Activated T-cell treated with anti-CD3 and anti-CD28 coated beads for 48 hours (primary cell): ENCODE results near the gene IGSF3.

Source experiments
- DNase-seq: peaks from one replicate; pipeline ENCODE4 v3.0.0-alpha.2; 2020; ENCODE audit warnings: low read depth

The IGSF3 gene

GRCh38 chr1:116686723-116687352, 19.3 kb upstream of the IGSF3 start:
- no peak for DNase-seq

DNA sequence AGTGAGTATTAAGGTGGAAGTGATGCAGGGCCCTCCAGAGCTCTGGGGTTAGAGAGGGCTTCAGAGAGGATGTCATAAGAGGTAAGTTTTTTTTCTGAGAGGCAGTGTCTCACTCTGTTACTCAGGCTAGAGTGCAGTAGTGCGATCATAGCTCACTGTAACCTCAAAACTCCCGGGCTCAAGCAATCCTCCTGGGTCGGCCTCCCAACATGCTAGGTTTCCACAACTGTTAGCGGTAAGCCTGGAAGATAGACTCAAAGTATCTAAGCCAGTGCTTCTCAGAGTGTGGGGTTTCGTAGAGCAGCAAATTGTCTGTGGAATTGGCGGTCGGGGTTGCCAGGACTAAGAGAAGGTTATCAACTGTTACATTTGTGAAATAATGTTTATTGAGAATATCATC, 18.6 kb upstream of the IGSF3 start:
- DNase-seq = no peak

- no peak for DNase-seq
Measured at GRCh38 chr1:116684575-116684974, 17.0 kb upstream of the IGSF3 start.

DNA sequence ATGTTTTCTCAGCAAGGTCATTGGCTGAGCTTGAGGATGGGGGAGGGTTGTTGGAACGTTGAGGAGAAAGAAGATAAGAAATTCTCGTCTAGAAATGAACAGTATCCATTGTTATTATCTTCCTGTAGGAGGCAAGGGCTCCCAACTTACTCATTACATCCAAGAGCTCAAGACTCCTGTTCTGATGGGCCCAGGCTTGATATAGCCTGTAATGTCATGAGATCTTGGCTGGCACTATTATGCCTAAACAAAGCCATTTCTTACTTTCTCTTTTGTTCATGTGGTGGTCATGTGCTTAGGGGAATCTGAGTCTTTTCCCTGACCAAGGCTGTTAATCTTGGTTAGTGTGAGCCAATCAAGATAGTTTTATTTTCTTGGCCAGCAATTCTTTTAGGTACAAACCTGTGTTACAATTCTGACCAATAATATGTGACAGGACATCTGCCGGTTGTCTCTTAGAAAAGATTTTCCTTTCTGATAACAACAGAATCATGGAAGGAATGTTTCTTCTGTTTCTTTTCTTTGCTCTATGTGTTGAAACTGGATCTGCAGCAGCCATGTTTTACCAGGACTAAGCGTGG, 15.2 kb upstream of the IGSF3 start:
- DNase-seq = no peak

DNA sequence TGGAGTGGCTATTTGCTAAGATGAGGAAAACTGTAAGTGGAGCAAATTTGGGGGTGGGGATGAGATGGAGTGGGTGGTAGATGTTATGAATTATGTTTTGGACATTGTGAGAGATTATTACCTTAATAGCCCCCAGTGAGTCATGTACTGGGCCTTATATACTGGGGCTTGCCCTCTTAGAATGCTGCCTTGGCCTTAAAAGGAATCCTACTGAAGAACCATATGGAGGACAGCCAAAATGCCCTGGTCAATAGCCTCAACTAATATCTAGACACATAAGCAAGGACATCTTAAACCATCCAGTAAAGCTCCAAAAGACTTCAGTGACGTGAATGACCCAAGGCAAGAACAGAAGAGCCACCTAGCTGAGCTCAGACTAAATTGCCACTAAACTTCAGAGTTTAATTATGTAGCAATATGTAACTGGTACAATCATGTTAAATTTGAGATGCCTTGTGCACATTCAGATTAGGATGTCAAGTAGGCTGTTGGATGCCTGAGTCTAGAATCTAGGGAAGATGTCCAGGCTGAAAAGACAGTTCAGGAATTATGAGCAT, 13.9 kb upstream of the IGSF3 start:
- no peak for DNase-seq

DNA sequence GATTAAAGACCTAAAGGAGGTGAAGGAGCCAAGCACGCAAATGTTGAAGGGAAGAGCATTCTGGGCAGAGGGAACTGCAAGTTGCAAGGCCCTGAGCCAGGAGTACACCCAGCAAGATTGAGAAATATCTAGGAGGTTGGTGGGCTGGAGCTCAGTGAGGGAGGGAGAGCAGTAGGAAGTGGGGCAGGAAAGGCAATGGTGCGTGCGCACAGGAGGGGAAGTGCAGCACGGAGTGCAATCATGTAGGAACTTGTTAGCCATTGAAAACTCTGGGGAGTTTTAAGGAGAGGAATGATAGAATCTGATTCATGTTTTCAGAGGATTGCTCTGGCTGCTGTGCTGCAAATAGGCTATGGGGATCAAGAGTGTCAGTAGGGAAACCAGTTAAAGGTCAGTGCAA, 13.2 kb upstream of the IGSF3 start:
- no peak for DNase-seq

- DNase-seq = no peak
Measured at GRCh38 chr1:116679828-116680628, 12.5 kb upstream of the IGSF3 start.

GRCh38 chr1:116679091-116679827, 11.7 kb upstream of the IGSF3 start:
- no peak for DNase-seq

DNA sequence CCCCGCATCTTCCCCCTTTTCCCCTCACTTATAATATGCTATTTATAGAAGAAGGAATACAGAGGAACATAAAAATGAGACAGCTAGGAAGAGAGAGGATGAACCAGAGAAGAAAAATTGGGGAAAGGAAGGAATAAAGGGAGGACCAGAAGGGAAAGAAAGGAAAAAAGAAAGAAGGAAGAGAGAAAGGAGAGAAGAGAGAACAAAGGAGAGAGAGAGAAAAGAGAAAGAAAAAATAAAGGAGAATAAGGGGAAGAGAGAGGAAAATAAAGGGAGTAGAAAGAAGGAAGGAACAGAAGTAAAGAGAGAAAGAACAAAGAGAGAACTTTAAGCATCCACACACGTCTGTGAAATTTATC, 11.2 kb upstream of the IGSF3 start:
- no peak for DNase-seq

DNA sequence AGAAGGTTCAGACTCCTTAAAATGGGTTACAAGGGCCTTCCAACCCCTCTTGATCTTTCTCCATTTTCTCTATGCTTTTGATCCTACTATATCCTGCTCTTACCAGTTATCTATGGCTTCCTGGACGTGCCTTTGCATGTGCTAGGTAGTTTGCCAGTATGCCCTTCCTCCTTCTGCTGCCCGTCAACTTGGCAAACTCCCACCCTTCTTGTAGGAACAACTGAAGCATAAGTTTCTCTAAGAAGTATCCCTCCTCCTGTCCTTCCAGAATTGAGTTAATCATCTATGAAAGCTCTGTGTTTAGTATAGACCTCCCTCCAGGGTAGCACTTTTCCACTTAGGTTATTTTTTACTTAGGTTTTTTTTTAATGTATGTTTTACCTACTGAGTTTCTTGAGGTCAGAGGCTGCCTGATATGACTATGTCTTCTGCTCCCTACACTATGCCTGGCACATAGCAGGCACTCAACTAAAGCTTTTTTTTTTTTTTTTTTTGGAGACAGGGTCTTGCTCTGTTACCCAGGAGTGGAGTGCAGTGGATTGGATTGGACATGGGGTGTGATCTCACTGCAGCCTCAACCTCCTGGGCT, 10.0 kb upstream of the IGSF3 start:
- no peak for DNase-seq

- no peak for DNase-seq
Measured at GRCh38 chr1:116676291-116676690, 8.8 kb upstream of the IGSF3 start.

DNA sequence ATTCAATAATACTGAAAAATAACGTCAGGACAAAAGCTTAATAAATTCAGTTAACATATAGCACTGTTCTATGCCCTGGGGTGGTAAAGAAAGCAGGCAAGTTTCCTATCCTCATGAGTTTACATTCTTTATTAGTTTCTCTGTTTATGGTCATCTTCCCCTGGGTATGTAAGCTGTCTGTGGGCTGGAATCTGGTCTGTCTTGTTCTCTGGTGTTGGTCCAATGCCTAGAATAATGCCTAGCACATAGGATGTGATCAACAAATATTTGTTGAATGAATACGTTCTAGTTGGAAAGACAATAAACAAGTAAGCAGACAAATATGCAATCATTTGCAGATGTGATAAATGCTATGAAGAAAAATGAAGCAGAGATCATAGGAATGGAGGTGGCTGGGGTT, 7.2 kb upstream of the IGSF3 start:
- no peak for DNase-seq

GRCh38 chr1:116674011-116674531, 6.5 kb upstream of the IGSF3 start:
- no peak for DNase-seq

DNA sequence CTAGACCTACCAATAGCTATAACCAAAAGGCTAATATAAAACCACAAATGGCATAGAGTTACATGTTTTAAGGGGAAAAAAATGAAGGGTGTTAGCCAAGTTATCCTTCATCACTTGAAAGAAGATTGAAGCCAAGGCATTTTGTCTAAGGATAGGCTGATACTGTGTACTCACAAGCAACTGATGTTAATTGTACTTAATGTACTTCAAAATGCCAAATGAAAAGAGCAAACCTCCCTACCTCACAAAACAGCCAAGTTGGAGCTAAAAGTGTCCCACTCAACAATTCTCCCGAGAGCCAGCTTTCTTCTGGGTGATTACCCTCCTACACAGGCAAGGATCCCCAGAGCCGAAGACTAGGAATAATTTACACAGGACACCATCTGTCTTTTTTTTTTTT, 4.4 kb upstream of the IGSF3 start:
- no peak for DNase-seq

- DNase-seq = no peak
Measured at GRCh38 chr1:116671072-116671760, 3.7 kb upstream of the IGSF3 start.

GRCh38 chr1:116668277-116668676, 744 bp upstream of the IGSF3 start:
- no peak for DNase-seq

GRCh38 chr1:116667078-116667574, 407 bp downstream of the IGSF3 start:
- DNase-seq = no peak

DNA sequence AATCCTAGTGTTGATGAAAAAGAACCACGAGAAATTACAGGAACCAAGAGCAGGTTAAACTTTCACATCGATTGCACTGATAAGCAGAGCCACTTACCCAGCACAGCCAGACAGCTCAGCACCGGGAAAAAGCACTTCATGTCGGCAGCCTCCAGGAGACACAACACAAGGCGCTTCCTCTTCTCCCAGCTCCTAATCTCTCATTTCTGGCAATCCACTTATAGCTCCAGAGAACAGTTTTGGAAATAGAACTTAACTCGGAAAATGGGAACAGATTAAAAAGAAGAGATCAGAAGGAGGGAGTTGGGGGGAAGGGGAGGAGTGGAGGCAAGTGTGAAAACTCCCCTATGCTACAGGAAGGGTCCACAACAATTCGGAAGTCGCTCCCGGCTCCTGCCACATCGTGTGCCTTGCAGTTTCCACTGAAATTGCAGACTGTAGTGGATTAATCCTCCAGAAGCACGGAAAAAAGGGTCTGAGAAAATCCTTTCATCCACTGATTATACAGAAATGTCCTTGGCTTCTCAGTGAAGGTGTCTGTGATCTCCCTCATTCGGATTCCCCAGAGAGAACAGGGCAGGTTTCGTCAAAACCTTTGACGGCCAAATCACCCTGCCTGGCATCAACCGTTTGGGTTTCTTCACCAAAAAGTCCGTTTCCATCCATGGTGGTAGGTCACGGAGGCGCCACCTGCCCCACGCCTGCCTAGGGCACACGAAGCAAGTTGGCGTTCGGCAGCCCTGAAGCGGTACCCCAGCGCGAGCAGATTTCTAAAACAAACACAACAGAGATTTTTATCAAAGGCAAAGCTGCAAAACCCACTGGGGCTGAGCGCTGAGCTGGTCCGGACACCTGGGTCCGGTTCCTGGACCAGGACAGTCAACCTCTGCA, 1.1 kb downstream of the IGSF3 start:
- no peak for DNase-seq

DNA sequence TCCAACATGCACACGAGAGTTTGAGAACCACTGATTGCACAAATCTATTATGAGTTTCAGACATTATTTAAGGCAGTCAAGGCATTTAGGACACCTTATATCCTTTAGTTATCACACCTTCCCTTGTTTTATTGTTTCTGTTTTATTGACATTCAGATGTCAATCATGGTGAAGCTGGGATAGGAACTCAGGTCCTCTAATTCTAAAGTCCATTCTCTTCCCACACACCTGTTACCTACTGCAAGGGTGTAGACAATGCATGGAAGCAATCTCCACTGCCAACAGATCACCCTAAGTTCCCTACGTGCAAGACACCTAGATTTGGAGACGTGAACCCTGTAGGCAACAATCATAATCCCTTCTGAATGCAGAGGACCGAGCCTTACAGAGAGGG, 2.6 kb downstream of the IGSF3 start:
- DNase-seq = no peak

DNA sequence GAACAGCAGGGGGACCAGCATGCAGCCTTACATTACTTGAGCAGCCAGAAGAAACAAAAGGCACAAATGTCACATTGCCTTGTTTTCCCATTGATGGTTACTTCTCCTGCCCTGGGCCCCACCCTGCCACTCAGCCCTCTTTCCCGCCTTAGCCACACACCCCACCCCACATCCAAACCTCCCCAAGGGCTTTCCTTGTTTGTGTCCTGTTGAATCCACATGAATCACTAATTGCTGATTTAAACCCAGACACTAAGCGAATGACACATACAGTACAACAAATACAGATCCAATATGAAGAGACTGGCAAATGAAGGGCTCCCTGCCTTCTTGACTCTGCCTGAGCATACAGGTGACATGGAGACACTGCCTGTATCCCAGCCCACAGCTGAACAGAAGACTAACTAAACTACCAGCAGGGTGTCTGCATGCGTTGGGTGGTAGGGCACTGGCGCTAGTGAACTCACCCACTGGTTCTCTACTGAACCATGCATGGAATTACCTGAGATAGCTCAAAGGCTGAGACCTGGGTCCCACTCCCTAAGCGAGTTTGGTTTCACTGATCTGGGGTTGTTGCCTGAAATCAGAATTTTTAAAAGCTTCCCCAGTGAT, 3.1 kb downstream of the IGSF3 start:
- no peak for DNase-seq
